ENCODE data around the gene RNF32. TPM values are rescaled to one million over a fixed set of nuclear protein-coding genes. Genes with fewer than 3 reads are reported as not detected.

RNF32 gene
- total RNA-seq, 1 experiment from 2014 or later = 1.5 TPM

GRCh38 chr7:156673902-156674301, 33.3 kb downstream of the RNF32 start:
- Histone ChIP-seq H3K36me3 (ENCODE audit: insufficient read depth, low read length, poor library complexity, severe bottlenecking) (no peaks in the 10 kb centered on the region), H3K9me3 (ENCODE audit: low read depth, low read length, poor library complexity, severe bottlenecking) (no peaks in the 10 kb centered on the region), H3K27me3 (replicated peaks; ENCODE audit: insufficient read depth, low read depth, low read length, poor library complexity) (no peaks in the 10 kb centered on the region), H3K4me3 (ENCODE audit: low read depth, low read length, poor library complexity, severe bottlenecking) (no peak overlapping the region), H3K4me1 (ENCODE audit: insufficient read depth, low read length, poor library complexity, severe bottlenecking) (no peaks in the 10 kb centered on the region), H3K27ac (ENCODE audit: low read depth, low read length, poor library complexity, severe bottlenecking) (no peak overlapping the region)
- CTCF ChIA-PET = no interaction called here
- DNase-seq (ENCODE audit: low spot score) = no peak
- intact Hi-C loops (cut with micrococcal nuclease; ENCODE audit: unreplicated experiment) = no loop called here
- POLR2A ChIA-PET (ENCODE audit: low non-redundant PET) = no interaction called here
- TF ChIP-seq EZH2 (IDR thresholded peaks at IDR 0.05; ENCODE audit: borderline replicate concordance, low read depth, low read length, poor library complexity, severe bottlenecking) (no peak), CTCF (conservative IDR thresholded peaks at IDR 0.05; ENCODE audit: low read depth, low read length) (no peak)
- no TSS peak for BruUV-seq (replicated peaks)

GRCh38 chr7:156675721-156676120, 35.1 kb downstream of the RNF32 start:
- H3K27ac ChIP-seq (ENCODE audit: low read depth, low read length, poor library complexity, severe bottlenecking) = no peak overlapping the region
- TF ChIP-seq CTCF (conservative IDR thresholded peaks at IDR 0.05; ENCODE audit: low read depth, low read length) (no peak), EZH2 (IDR thresholded peaks at IDR 0.05; ENCODE audit: borderline replicate concordance, low read depth, low read length, poor library complexity, severe bottlenecking) (no peak)
- intact Hi-C loops (cut with micrococcal nuclease; ENCODE audit: unreplicated experiment) = no loop called here
- no peaks in the 10 kb centered on the region for H3K4me1 ChIP-seq (ENCODE audit: insufficient read depth, low read length, poor library complexity, severe bottlenecking)
- ChIA-PET CTCF (no interaction called here), POLR2A (ENCODE audit: low non-redundant PET) (no interaction called here)
- BruUV-seq (replicated peaks) = no TSS peak
- no peak overlapping the region for H3K4me3 ChIP-seq (ENCODE audit: low read depth, low read length, poor library complexity, severe bottlenecking)
- H3K9me3 ChIP-seq (ENCODE audit: low read depth, low read length, poor library complexity, severe bottlenecking) = no peaks in the 10 kb centered on the region
- no peaks in the 10 kb centered on the region for H3K36me3 ChIP-seq (ENCODE audit: insufficient read depth, low read length, poor library complexity, severe bottlenecking)
- no peaks in the 10 kb centered on the region for H3K27me3 ChIP-seq (replicated peaks; ENCODE audit: insufficient read depth, low read depth, low read length, poor library complexity)
- DNase-seq (ENCODE audit: low spot score) = no peak

- Histone ChIP-seq H3K4me3 (ENCODE audit: low read depth, low read length, poor library complexity, severe bottlenecking) (no peak overlapping the region), H3K4me1 (ENCODE audit: insufficient read depth, low read length, poor library complexity, severe bottlenecking) (no peaks in the 10 kb centered on the region), H3K27ac (ENCODE audit: low read depth, low read length, poor library complexity, severe bottlenecking) (no peak overlapping the region), H3K27me3 (replicated peaks; ENCODE audit: insufficient read depth, low read depth, low read length, poor library complexity) (no peaks in the 10 kb centered on the region), H3K9me3 (ENCODE audit: low read depth, low read length, poor library complexity, severe bottlenecking) (no peaks in the 10 kb centered on the region), H3K36me3 (ENCODE audit: insufficient read depth, low read length, poor library complexity, severe bottlenecking) (no peaks in the 10 kb centered on the region)
- no TSS peak for BruUV-seq (replicated peaks)
- intact Hi-C loops (cut with micrococcal nuclease; ENCODE audit: unreplicated experiment) = no loop called here
- ChIA-PET POLR2A (ENCODE audit: low non-redundant PET) (no interaction called here), CTCF (no interaction called here)
- no peak for TF ChIP-seq EZH2 (IDR thresholded peaks at IDR 0.05; ENCODE audit: borderline replicate concordance, low read depth, low read length, poor library complexity, severe bottlenecking)
- TF ChIP-seq CTCF (conservative IDR thresholded peaks at IDR 0.05; ENCODE audit: low read depth, low read length) = no peak
- DNase-seq (ENCODE audit: low spot score) = no peak
Measured at GRCh38 chr7:156676263-156676662, 35.7 kb downstream of the RNF32 start.

Measured in A673 (cell line).